Kidney (tissue), 14 donors: Measurements from ENCODE around the gene CHP1. TPM values are rescaled to one million over a fixed set of nuclear protein-coding genes. Genes with fewer than 3 reads are reported as not detected.

ENCODE experiments used
- DNase-seq, 5 donors: peaks; one replicate each; pipeline ENCODE4 v3.0.0-alpha.2; 2013 to 2020
- FAIRE-seq: peaks from 2 replicates; lab custom pipeline; 2012; peaks lifted over from hg19 to GRCh38; lab: Jason Lieb, UNC
- H3K27ac ChIP-seq, 2 donors: one replicate each; pipeline ENCODE4 v1.7.0; 2013; ENCODE audit warnings: low read depth in 2 of 2, low read length in 2 of 2, inconsistent platforms in 1 of 2
- H3K27me3 ChIP-seq: one replicate; pipeline ENCODE4 v1.7.1; 2013; ENCODE audit warnings: low read length, inconsistent platforms; ENCODE audit not compliant: control insufficient read depth, insufficient read depth
- H3K36me3 ChIP-seq, 3 donors: one replicate each; pipeline versions ENCODE4 v1.7.0 to v1.7.1; 2013; ENCODE audit warnings: low read length in 3 of 3, control low read depth in 1 of 3, inconsistent platforms in 1 of 3; ENCODE audit not compliant: insufficient read depth in 3 of 3, control insufficient read depth in 2 of 3
- H3K4me1 ChIP-seq, 3 donors: one replicate each; pipeline versions ENCODE4 v1.7.0 to v1.7.1; 2013; ENCODE audit warnings: low read length in 3 of 3, inconsistent platforms in 1 of 3, low read depth in 1 of 3; ENCODE audit not compliant: control insufficient read depth in 2 of 3, insufficient read depth in 2 of 3
- H3K4me3 ChIP-seq, 3 donors: one replicate each; pipeline versions ENCODE4 v1.7.0 to v1.8.1; 2013; ENCODE audit warnings: low read length in 3 of 3, control low read depth in 1 of 3, inconsistent platforms in 1 of 3
- H3K9ac ChIP-seq, 3 donors: one replicate each; pipeline versions ENCODE4 v1.7.0 to v1.7.1; 2013; ENCODE audit warnings: low read length in 3 of 3, control low read depth in 1 of 3, inconsistent platforms in 1 of 3
- H3K9me3 ChIP-seq, 3 donors: one replicate each; pipeline versions ENCODE4 v1.7.0 to v1.7.1; 2013; ENCODE audit warnings: low read length in 3 of 3, control low read depth in 1 of 3, inconsistent platforms in 1 of 3; ENCODE audit not compliant: control insufficient read depth in 2 of 3, insufficient read depth in 1 of 3
- intact Hi-C: fragments of 100-400 bp; cut with DNase I; formaldehyde crosslinking; loops from one replicate; pipeline ENCODE4 v1.11.1; 2022
- polyA plus RNA-seq: library from polyadenylated mRNA; stranded (reverse); fragments of 350-450 nt; fragmentation: Illumina TruSeq; extraction: RNeasy Lipid Tissue Mini Kit (QIAGEN cat#74804); gene quantifications from one replicate; pipeline ENCODE4 v1.2.3, GENCODE V29; 2014; ENCODE audit warnings: low read depth, low replicate concordance; ENCODE audit not compliant: insufficient read depth
- total RNA-seq: library from RNA; stranded (reverse); fragmentation: NEBNext Ultra II Directional; extraction: Animal tissue kit (Norgen Biotek cat#: 25700); gene quantifications from one replicate; pipeline ENCODE4 v1.2.1, GENCODE V29; 2021
- TF ChIP-seq, protein P1 (sequence below): IDR thresholded peaks from 3 replicates; pipeline ENCODE4 v1.5.1; 2012; ENCODE audit warnings: mild to moderate bottlenecking, moderate library complexity, borderline replicate concordance; ENCODE audit not compliant: insufficient read depth; ENCODE audit errors: extremely low read depth
- donor health status: control.
- donor health status: control.
- donor health status: control.
- donor health status: control.
- donor health status: control.
- donor health status: DM: yes; HTN: yes; CAD: no.
- donor health status: Normal renal cell carcinoma (clear cell type).

Gene CHP1
- total and polyA plus RNA-seq, 2 donors from 2014 or later = 85.5 to 171 TPM

DNA sequence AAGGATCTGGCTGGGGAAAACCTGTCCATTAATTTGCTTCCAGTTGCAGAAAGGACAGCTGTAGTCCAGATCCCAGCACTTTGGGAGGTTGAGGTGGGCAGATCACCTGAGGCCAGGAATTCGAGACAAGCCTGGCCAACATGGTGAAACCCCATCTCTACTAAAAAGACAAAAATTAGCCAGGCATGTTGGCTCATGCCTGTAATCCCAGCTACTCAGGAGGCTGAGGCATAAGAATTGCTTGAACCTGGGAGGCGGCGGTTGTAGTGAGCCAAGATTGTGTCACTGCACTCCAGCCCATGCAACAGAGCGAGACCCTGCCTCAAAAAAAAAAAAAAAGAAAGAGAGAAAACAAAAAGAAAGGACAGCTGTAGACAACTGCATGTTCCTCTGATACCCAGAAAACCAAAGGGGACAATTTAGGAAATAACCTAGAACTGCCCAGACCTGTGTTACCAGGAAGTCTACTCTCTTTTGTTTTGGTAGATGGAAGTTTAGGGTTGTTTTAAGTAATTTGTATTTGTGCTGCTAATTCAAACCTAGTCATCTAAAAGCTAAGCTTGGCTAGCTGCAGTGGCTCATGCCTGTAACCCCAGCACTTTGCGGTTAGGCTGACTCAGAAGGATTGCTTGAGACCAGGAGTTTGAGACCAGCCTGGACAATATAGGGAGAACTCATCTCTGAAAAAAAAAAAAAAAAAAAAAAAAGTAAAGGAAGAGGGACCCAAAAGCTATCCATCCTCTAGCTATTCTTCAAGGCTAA lies 23.2 kb upstream of the CHP1 start:
- TF ChIP-seq, protein P1, sequence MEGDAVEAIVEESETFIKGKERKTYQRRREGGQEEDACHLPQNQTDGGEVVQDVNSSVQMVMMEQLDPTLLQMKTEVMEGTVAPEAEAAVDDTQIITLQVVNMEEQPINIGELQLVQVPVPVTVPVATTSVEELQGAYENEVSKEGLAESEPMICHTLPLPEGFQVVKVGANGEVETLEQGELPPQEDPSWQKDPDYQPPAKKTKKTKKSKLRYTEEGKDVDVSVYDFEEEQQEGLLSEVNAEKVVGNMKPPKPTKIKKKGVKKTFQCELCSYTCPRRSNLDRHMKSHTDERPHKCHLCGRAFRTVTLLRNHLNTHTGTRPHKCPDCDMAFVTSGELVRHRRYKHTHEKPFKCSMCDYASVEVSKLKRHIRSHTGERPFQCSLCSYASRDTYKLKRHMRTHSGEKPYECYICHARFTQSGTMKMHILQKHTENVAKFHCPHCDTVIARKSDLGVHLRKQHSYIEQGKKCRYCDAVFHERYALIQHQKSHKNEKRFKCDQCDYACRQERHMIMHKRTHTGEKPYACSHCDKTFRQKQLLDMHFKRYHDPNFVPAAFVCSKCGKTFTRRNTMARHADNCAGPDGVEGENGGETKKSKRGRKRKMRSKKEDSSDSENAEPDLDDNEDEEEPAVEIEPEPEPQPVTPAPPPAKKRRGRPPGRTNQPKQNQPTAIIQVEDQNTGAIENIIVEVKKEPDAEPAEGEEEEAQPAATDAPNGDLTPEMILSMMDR = no peak

DNA sequence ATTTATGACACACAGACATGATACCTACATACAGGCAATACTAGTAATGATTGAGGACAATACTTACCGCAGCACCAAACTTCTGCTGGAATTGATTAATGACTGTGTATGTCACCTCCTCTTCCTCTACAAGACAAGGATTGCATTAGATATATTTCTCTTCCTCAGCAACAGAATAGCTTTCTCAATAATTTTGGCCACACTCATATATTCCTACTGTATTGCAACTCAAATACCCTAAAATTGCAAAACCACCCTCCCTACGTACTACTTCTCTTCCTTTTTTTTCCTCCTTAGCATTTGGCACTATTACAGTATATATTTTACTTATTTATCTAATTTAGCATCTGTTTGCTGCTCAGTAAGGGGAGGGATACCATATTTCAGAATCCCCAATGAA lies 15.4 kb upstream of the CHP1 start:
- H3K9me3 ChIP-seq = no peaks in the 10 kb centered on the region
- TF ChIP-seq, protein P1 = no peak
- intact Hi-C loops = no loop called here
- H3K9ac ChIP-seq = no peak overlapping the region
- H3K4me3 ChIP-seq = no peak overlapping the region
- H3K4me1 ChIP-seq = no peaks in the 10 kb centered on the region
- H3K27ac ChIP-seq = no peak overlapping the region
- FAIRE-seq (no peak), DNase-seq (no peak)
- H3K36me3 ChIP-seq = no peaks in the 10 kb centered on the region
- no peaks in the 10 kb centered on the region for H3K27me3 ChIP-seq

More for the DNA sequence above, 23.2 kb upstream of the CHP1 start:
- Histone ChIP-seq H3K9ac (no peak overlapping the region), H3K36me3 (no peaks in the 10 kb centered on the region), H3K27me3 (no peaks in the 10 kb centered on the region), H3K27ac (no peak overlapping the region), H3K9me3 (no peaks in the 10 kb centered on the region), H3K4me3 (no peak overlapping the region), H3K4me1 (no peaks in the 10 kb centered on the region)
- FAIRE-seq (no peak), DNase-seq (no peak)
- intact Hi-C loops = no loop called here

DNA sequence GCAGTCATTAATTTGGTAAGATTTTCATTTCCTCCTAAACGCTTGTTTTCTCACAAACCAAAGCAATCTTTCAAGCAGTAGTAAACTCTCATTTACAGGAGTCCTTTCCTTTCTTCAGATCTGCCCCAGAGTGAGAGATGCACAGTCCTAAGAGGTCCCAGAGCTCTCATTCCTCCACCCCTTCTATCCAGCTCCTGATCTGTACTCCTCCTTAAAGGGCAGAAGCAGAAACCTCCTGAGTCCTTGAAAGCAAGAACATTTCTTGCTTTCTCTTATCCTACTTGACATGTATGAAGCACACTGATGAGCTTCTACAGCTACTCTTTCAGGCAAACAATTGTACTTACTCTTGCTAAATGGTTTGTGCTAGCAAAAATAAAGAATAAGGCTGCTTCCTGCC lies 12.2 kb upstream of the CHP1 start:
- Histone ChIP-seq H3K4me3 (no peak overlapping the region), H3K27ac (no peak overlapping the region), H3K9ac (no peak overlapping the region), H3K27me3 (no peaks in the 10 kb centered on the region), H3K36me3 (no peaks in the 10 kb centered on the region), H3K9me3 (no peaks in the 10 kb centered on the region), H3K4me1 (no peaks in the 10 kb centered on the region)
- intact Hi-C loops = no loop called here
- no peak for DNase-seq
- TF ChIP-seq, protein P1 = no peak
- FAIRE-seq = no peak

DNA sequence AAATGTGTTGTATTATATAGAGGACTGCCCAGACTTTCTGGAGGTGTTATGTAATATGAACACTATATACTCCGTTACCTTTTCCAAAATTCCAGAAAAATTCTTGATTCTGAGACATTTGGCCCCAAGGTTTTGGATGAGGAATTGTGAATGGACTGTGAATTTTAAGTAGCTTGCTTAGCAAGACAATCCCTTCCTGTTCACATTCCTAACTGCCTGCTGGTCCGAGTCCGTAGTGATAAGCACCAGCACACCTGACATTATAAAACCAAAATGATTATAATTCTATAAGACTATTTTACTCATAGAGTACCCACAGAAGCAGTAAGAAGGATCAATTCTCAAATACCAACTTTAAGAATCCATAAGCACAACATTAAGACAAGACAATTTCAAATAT lies 11.7 kb upstream of the CHP1 start:
- Histone ChIP-seq H3K4me1 (no peaks in the 10 kb centered on the region), H3K9ac (no peak overlapping the region), H3K27me3 (no peaks in the 10 kb centered on the region), H3K36me3 (no peaks in the 10 kb centered on the region), H3K9me3 (no peaks in the 10 kb centered on the region), H3K27ac (no peak overlapping the region), H3K4me3 (no peak overlapping the region)
- FAIRE-seq (no peak), DNase-seq (no peak)
- intact Hi-C loops = no loop called here
- TF ChIP-seq, protein P1 = no peak
